HL-60/S4 (cell line): ENCODE results near the gene TBC1D2B.

Source experiments
- in situ Hi-C: fragments of 300-500 bp; cut with MboI; formaldehyde crosslinking; loops from 2 replicates; pipeline ENCODE4 v1.14.3; 2022; ENCODE audit warnings: low sequenced_read_pairs

The TBC1D2B gene

DNA sequence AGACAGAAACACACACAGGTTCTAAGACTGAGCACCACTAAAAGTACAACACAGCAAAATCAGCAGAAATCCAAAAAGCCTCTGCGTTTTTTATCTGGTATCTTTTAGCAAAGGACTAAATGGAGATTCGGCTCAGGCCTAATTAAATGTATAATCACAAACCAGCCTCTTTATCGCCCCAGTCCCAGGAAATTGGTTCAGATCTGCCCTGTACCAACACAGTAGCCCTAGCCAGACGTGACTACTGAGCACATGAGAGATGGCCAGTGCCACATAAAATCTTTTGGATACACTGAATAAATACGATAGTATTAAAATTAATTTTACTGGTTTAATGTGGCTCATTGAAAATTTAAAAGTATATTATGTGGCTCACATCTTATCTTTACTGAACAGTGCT is 19.7 kb downstream of the TBC1D2B start:
- in situ Hi-C loops = no loop called here

DNA sequence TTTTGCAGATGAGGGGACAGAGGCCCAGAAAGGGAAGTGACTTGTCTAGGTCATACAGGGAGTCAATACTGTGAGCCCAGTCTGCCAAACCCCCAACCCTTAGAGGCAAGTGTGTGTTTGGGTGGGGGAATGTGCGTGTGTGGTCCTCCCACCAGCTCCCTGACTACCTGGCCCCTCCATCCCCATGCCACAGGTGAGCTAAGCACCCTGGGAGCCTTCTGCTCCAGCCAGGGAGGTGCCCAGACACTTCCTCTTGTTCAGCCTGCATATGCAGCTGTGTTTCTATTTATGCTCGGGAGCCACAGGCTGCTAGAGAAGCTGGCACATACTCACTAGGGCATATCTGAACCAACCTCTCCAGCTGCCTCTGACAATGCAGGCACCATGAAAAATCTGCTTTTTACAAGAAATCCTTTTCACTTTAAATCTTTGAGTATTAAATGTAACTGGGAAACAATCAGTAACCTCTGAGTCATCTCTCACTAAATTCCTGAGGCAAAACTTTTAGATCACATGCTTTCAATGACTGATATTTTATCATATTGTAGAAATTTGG is 20.7 kb downstream of the TBC1D2B start:
- in situ Hi-C loops = no loop called here

DNA sequence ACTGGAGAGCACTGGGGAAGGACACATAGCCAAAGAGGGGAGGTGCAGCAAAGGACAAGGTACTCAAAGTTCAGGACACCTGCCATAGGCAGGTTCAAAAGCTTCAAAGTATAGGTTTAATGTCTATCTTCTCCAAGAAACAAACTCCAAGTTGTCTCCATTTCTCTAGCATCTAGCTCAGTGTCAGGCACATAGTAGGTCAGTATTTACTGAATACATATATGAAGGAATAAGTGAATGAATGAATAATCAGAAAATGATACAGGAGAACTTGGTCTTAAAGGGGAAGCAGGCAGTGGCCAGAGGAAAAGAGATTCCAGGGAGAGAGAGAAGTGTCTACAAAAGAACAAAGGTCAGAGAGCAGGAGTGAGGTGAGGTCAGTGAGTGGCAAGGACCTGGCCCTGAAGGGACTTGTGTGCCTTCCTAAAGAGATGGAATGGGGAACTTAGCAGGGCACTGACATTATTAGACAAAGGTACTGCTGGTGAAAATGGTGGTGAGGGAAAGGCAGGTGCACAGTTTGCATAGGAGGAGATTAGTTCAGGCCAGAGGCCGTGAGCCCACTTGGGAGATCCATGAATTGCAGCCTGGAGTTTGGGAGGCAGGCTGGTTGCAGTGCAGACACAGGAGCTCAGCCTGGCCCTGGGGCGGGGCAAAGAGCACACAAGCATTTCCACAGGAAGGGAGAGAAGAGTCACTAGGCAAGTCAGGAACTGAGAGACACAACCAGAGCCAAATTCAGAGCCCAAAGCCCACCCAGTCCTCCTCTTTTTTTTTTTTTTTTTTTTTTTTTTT is 21.4 kb downstream of the TBC1D2B start:
- in situ Hi-C loops = no loop called here

DNA sequence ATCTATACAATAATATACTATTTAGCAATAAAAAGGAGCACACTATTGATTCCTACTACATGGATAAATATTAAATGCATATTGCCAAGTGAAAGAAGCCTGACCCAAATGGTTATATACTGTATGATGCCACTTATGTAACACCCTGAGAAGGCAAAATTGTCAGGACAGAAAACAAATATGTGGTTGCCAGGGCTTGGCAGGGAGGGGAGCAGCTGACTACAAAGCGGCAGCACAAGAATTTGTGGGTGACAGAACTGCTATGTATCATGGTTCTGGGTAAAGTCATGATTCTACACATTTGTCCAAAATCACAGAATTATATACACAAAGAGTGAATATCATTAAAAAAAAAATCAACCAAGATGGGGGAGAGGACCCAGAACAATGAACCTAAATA is 22.5 kb downstream of the TBC1D2B start:
- in situ Hi-C loops = no loop called here

DNA sequence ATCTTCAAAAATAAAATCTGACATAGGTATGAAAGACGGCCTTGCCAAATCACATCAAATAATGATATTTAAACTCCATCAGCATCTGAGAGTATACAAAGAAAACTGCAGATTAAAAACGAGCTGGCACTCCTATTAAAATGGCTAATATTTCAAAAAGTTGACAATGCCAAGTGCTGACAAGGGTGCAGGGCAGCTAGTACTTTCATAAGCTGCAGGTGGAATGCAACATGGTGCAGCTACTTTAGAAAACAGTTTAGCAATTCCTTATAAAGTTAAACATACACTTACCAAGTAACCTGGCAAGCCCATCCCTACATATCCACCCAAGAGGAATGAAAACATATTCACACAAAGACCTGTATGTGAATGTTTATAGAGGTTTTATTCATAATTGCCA is 23.0 kb downstream of the TBC1D2B start:
- in situ Hi-C loops = no loop called here

DNA sequence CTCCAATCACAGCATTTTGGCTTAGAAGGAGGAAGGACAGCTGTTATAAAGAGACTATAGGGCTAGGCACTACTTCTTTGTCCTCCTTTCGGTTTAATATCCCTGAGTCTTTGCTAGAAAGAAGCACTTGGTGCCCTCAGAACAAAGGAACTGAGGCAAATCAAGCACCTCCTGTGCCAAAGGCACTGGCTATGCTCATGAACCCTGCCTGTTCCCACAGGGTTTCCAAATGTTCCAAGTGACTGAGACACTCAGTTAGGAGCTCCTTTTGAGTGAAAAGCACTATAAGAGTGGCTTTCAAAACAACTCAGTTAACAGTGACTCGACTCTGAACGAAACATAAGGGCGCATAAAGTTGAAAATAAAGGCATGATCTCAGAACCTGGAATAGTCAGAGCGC is 25.0 kb downstream of the TBC1D2B start:
- in situ Hi-C loops = no loop called here

DNA sequence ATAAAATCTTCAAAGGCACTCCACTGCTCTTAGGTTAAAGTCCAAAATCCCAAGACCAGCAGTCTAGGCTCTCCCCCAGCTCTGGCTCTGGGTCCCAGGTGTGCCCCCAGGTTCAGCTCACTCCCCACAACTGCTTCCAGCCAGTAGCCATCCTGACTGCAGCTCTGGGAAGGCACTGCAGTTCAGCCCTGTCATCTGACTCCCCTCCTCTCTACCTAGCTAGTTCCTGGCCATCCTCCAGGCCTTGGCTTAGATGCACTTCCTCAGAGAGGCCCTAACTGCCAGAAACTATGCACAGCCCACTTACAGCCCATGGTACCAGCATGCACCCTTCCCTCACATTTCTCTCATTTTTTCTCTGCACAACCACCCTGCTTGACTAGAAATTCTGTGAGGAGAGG is 25.5 kb downstream of the TBC1D2B start:
- in situ Hi-C loops = no loop called here

DNA sequence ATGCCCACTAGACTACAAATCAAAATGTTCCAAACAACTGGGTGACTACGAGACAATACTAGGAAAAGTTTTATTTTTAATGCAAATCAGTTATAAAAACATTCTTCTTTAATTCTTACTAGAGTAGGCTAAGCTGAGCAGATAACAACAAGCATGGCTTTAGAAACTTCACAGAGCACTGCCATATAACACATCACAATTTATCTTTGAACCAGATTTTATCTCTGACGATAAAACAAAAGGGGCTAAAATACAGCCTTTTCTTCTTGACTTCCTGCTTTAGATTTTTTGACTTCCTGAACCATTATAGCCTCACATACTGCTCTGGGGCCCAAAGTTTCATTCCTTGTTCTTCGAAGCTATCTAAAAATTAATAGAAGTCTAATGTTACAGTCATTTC is 25.9 kb downstream of the TBC1D2B start:
- in situ Hi-C loops = no loop called here

DNA sequence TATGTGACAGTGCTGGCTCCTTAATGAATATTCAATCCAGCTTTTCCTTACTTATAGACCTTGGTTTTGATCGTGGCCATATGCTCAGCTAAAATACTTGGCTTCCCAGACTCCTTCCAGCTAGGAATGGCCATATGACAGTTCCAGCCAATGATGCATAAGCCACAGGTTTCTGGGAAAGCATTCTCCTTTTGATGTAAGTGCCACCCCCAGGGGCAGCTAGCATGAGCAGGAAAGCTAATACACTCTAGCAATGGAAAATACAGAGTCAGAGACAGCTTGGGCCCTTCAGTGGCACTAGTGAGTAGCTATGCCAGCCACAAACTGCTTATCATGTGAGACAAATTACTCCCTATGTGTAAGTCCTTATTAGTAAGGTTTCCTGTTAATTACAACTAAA is 26.7 kb downstream of the TBC1D2B start:
- in situ Hi-C loops = no loop called here

DNA sequence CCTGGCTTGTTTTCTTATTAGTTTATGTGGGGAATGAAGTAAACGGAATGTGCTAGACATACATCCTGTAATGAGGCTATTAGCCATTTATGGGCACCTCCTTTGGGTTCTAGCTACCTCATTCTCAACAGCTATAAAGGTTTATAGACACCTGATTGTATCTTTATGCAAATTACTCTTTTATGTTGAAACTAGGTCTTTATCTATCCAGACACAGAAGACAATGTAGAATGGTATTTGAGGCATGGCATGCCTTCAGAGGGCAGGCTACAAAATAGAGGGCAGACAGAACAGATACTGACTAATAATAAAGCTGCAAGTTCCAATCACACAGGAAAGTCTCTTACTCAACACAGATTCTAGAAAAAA is 27.1 kb downstream of the TBC1D2B start:
- in situ Hi-C loops = no loop called here

DNA sequence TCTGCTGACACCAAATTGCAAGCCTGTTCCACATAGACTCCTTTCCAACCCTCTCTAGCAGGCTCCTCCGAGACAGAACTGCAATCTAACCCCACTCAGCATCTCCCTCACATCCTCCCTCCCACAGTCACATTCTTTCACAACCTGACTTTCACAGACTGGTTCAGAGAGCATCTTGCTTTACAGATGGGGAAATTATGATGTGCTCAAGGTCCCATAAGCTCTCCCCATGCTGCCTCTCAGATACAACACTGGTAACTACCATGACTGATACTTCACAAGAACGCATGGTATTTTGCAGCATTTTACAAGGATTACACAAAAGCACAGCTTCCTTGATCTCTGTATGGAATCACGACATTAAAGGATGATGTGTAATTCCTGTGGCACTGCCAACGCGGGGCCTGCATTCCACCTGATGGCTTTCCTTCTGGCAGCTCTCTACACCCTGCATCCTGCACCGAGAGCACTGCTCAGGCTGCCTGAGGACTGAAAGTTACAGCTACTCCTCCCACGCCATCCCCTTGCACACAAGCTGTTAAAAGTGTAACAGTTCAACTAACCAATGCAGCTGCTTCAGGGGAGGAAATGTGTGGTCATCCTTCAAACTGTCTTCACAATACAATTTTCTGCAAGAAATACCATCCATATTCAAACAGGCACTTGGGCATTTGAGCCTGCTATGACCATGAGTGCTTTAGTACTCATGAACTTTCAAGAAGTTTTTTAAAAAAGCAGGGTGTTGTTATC is 27.6 kb downstream of the TBC1D2B start:
- in situ Hi-C loops = no loop called here

DNA sequence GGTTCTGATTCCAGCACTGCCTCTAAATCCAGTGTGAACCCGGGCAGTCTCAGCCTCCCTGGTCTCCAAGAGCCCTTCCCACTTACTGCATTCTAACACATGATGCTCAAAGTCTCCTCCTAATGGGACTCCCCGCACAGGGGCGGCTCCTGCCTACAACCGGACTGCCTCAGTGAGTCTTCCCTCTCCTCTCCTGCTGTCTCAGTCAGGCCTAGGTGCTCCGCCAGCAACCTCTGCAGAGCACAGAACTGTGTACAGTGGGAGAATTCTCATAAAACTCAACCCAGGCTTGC is 28.9 kb downstream of the TBC1D2B start:
- in situ Hi-C loops = no loop called here

DNA sequence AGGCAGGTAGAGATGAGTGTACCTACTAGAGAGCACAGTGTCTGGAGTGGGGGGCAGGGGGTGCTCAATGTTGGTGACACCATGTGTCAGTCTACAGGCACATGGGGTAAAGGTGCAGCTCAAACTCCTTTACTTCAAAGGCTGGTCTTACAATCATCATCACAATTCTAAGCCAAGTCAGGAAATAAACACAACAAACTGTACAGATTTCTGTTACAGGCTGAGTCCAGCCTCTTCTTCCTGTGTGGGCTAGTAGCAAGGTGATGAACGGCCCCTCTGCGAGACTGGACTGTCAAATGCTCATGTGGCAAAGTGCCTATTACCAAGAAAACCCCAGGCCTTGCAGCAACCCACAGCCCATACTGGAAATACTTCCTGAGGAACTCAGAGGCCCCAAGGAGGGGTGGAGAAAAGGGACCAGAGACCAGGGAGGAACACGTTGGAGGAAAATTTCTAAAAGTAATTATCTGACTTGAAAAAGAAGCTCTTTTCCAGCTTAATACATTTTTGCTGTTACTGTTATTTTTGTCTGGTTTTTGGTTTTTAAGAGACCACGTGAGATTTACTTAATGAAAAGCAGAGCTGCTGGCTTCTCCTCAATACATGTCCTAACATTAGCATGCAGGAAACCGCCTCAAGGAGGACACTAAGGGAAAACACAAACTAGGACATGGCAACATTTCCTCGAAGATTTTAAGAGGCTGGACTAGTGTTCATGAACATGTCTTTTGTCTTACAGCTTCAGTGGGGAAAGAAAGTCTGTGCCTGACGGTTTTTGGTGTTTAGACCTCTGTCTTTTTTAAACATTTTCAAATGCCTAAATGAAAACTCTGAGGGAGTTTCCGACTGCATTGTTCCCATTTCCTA is 29.5 kb downstream of the TBC1D2B start:
- in situ Hi-C loops = no loop called here

DNA sequence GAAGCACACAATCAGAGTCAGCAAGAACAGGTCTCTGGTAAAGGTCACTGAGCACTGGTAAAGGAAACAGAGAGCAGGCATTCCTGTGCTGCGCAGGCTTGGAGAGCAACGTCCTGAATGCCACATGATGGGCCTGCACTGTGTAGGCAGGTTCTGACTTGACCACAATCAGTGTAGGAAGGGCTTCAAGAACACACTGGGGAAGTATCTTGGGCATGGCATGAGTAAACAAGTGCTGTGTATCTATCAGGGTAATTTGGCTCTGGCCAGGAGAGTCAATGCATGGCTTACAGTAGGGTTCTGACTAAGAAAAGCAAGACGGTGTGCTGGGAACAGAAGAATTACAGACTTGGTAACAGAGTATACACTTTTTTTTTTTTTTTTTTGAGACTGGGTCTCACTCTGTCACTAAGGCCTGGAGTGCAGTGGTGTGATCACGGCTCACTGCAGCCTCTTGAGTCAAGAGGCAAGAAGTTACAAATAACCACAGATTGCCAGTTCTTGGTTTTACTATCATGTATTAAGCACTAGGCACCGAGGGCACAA is 30.6 kb downstream of the TBC1D2B start:
- in situ Hi-C loops = no loop called here

DNA sequence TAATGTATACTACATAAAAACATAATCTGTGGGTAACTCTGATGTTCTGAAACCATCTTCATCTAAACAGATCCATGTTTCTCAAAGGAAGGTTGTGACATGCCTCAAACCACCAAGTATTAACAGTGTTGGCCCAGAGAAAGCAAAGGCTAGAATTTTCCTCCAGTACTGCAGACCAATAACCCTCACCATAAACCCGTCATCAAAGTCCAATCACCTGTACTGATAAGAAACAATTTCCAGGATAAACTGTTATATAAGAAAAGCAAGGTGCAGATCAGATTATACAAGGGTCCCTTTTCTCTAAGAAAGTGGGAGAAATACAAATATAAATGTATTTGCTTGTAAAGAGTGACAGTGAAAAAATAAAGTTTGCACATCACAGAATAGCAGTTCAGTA is 32.3 kb downstream of the TBC1D2B start:
- in situ Hi-C loops = no loop called here

DNA sequence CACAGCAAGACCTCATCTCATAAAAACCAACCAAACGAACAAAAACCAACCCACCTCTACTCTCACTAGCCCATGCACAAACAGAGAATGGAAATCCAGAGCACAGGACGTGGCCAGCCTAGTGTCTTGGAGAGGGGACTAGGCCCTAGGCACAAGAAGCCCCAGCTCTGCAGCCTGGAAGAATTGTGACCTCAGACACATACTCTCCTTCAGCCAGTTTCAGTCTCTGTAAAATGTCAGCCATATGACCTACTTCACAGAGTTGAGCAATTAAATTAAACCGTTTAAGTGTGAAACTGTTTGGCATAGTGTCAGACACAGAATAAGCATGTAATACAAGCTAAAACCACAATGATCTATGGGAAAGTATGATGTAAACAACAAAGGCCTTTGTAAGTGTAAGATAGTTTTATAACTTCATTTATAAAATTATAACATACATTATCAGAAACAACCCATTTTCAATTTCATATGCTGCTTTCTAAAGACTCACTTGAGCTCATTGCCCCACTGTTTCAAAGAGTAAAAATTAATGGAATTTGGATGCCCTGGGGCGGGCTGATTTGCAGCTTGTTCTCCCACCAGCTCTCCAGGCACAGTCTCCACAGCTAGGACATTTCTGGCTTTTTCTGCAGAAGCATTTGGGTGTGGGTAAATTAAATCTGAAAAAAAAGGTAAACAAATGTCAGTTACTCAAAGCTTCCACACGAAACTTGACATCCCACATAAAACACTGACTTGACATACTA is 32.9 kb downstream of the TBC1D2B start:
- in situ Hi-C loops = no loop called here

DNA sequence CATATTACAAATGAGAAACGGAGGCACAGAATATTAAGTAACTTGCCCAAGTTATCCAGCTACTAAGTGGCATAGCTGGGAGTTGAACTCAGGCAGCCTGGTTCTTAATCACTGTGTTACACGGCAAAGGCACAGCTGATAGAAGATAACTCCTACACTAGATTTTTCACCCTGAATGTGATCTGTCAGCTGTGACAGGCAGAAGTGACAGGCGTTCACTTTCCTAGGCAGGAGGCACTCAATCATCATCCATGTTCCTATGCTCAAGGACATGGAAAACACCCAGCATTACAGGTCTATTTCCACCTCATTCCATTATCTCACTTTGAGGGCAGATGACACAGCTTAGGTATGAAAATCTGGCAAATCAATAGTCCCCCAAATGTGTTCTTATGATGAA is 35.6 kb downstream of the TBC1D2B start:
- in situ Hi-C loops = no loop called here

DNA sequence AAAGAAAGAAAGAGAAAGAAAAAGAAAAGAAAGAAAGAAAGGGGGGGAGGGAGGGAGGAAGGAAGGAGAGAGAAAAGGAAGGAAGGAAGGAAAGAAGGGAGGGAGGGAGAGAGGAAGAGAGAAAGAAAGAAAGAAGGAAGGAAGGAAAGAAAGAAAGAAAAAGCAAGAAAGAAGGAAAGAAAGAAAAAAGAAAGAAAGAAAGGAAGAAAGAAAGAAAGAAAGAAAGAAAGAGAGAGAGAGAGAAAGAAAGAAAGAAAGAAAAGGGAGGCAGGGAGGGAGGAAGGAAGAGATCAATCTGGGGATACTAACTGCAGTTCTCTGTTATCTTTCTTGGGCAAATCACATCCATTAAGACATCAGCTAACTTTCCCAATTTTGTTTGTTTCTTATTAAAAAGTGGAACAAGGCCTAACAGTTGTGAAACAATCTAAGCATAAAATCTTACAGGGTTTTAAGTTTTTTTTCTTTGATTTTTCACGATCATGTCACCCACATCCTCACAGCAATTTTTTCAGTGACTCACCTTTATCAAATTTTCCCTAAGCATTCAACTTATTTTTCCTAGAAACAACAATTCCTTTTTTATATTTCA is 36.8 kb downstream of the TBC1D2B start:
- in situ Hi-C loops = no loop called here

DNA sequence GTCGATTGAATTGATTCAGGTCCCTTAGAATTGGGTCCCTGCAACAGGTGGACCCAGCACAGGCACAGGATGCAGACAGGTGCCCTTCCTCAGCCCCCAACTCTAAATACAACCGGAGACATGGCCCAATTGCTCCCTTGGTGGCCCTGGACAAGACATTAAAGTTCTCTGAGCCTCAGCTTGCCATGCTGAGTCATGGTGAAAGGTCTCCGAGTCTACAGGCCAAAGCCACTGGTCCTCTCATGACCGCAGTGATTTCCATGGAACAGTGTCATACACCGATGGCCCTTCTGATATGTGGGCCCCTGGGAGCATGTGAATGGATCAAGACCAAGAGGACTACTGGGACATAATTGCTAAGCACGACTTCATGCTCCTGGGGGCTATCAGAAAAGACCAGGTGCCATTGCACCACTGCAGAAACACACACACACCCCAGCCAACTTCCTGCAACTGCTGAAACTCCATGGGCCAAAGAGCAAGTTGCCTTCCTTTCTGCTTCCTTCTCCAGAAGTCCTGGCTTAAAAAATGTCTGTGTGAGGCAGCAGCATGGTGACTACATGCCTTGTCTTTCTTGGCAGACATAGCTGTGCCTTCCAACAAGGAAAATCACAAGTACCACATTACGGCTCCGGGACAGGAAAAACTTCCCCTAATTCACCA is 38.8 kb downstream of the TBC1D2B start:
- in situ Hi-C loops = no loop called here
